ENCODE data around the gene STAMBP.

Gene STAMBP

DNA sequence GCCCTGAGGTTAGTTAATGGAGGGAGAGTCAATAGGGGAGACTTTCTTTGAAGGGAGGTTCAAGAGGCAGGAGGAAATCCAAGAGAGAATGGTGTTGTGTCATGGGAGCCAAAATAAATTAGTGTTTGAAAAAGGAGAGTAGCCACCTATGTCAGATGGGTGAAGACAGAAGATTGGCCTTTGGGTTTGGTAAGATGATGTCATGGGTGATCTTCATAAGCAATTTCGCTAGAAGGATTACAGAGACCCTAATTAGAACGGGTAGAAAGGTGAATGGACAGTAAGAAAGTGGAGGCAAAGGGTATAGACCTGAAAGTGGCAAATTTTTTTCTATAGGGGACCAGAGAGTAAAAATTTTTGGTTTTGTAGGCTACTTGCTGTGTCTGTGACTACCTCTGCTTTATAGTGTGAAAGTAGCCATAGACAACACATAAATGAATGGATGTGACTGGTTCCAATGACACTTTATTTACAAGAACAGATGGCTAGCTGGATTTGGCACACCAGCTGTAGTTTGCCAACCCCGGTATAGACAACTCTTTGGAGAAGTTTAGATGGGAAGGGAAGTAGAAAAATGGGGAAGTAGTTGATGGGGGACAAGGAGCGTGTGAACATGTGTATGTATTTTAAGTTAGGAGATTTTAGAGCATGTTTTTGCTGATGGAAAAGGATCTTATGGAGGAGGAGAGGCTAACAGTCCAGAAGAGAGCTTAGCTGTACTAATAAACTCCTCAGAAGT lies 9.3 kb downstream of the STAMBP start:
- ChIA-PET POLR2A (interaction anchor here (0.8 to 1.9 kb wide), 2 partner anchors 10 to 305 kb away, joined by 3 to 7 read pairs; partner anchors contain the start of gene STAMBP), CTCF (no interaction called here)
- no peak for DNase-seq (ENCODE audit: extremely low spot score)
- TF ChIP-seq SP1 (IDR thresholded peaks at IDR 0.05), result no peak
- TF ChIP-seq ZNF384 (IDR thresholded peaks at IDR 0.05), result no peak
- TF ChIP-seq PKNOX1 (IDR thresholded peaks at IDR 0.05), result no peak
- no peak for TF ChIP-seq FOXM1 (IDR thresholded peaks at IDR 0.05; ENCODE audit: borderline replicate concordance)
- TF ChIP-seq FOXA1 (IDR thresholded peaks at IDR 0.05), result no peak

DNA sequence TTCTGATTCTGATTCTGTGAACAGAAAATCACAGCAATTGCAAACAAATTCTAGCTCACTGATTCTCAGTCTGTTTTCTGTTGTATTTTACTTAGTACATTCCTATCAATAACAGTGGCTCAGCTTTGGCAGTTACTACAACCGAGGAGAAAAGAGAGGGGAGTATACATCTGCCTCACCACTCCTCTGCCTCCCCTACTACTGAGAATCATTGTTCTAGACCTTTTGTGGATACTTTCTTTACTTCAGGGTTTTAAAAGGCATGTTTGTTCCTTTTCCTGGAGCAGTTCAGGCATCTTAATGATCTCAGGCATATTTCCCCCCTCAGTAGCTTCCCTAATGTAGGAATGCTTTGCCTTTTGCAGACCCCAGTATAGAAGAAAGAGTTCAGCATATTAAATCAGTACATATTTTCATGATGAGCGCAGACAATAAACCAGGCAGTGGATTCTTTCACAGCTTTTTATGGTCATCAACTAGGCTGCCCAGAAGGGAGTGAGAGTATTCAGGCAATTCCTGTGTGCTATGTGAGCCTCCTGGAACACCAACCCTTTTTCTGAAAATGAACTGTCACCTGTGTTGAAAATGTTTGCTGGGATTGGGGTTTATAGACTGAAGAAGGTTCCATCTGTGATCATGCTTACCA lies 10.3 kb downstream of the STAMBP start:
- DNase-seq (ENCODE audit: extremely low spot score), result no peak
- ChIA-PET CTCF (no interaction called here), POLR2A (interaction anchor here (0.8 to 1.9 kb wide), 2 partner anchors 11 to 304 kb away, joined by 3 to 7 read pairs; partner anchors contain the start of gene STAMBP)
- no peak for TF ChIP-seq CTBP1 (IDR thresholded peaks at IDR 0.05; ENCODE audit: borderline replicate concordance)
- no peak for TF ChIP-seq L3MBTL2 (conservative IDR thresholded peaks at IDR 0.05)
- TF ChIP-seq HDGF (IDR thresholded peaks at IDR 0.05; ENCODE audit: borderline replicate concordance), result no peak
- no peak for TF ChIP-seq FOXK2 (IDR thresholded peaks at IDR 0.05)

DNA sequence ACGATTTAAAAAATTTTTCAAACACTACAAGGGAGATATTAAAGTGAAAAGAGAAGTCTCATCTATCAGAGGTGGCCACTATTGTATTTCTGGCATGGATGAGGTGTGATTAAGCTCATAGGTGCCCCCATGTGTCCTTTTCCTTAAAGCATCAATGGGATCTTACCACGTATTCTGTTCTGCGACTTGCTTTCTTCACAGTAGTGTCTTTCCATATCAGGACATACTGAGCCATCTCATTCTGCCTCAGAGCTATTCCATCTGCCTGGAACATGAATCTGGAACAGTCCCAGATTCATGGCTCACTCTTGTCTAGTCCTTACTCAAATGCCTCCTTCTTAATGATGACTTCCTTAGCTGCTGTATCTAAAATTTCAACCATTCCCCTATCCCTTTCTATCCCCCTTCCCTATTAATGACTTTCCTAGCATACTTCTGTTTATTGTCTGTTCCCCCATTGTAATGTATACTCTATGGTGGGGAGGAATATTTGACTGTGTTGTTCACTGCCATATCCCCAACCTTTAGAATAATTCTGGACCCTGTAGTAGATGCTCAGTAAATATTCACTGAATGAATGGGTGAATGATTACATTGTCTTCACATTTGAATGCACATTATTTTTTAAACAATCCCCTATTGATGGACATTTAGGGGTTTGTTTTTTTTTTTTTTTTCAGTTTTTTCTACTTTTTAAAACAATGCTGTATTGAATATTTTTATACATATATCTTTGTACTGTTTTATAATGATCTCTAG lies 11.1 kb downstream of the STAMBP start:
- TF ChIP-seq CTBP1 (IDR thresholded peaks at IDR 0.05; ENCODE audit: borderline replicate concordance) (no peak), BHLHE40 (IDR thresholded peaks at IDR 0.05; ENCODE audit: borderline replicate concordance) (no peak), L3MBTL2 (conservative IDR thresholded peaks at IDR 0.05) (no peak), LEF1 (IDR thresholded peaks at IDR 0.05; ENCODE audit: borderline replicate concordance) (no peak), HDGF (IDR thresholded peaks at IDR 0.05; ENCODE audit: borderline replicate concordance) (no peak), ELF4 (IDR thresholded peaks at IDR 0.05) (no peak), FOXK2 (IDR thresholded peaks at IDR 0.05) (no peak), FOXM1 (IDR thresholded peaks at IDR 0.05; ENCODE audit: borderline replicate concordance) (no peak), ARNT (IDR thresholded peaks at IDR 0.05) (no peak), PKNOX1 (IDR thresholded peaks at IDR 0.05) (no peak), ZNF384 (IDR thresholded peaks at IDR 0.05) (no peak), SUZ12 (IDR thresholded peaks at IDR 0.05) (no peak)
- DNase-seq (ENCODE audit: extremely low spot score), result no peak
- POLR2A ChIA-PET, result interaction anchor here (1.9 kb wide), 1 partner anchor 12 kb away, joined by 7 read pairs; the partner anchor contains the start of gene STAMBP
- CTCF ChIA-PET, result no interaction called here

GRCh38 chr2:73841912-73842738 lies 13.4 kb downstream of the STAMBP start:
- no peak for DNase-seq (ENCODE audit: extremely low spot score)
- ChIA-PET CTCF (no interaction called here), POLR2A (interaction anchor here (1.5 kb wide), 1 partner anchor 14 kb away, joined by 4 read pairs; the partner anchor contains the start of gene STAMBP)
- TF ChIP-seq TARDBP (IDR thresholded peaks at IDR 0.05) (no peak), ELF4 (IDR thresholded peaks at IDR 0.05) (no peak), ARNT (IDR thresholded peaks at IDR 0.05) (no peak), ZNF384 (IDR thresholded peaks at IDR 0.05) (no peak), FOXM1 (IDR thresholded peaks at IDR 0.05; ENCODE audit: borderline replicate concordance) (no peak), SP1 (IDR thresholded peaks at IDR 0.05) (no peak), CTBP1 (IDR thresholded peaks at IDR 0.05; ENCODE audit: borderline replicate concordance) (no peak), FOXA1 (IDR thresholded peaks at IDR 0.05) (no peak), BHLHE40 (IDR thresholded peaks at IDR 0.05; ENCODE audit: borderline replicate concordance) (no peak), HDGF (IDR thresholded peaks at IDR 0.05; ENCODE audit: borderline replicate concordance) (no peak), L3MBTL2 (conservative IDR thresholded peaks at IDR 0.05) (no peak), SUZ12 (IDR thresholded peaks at IDR 0.05) (no peak), PKNOX1 (IDR thresholded peaks at IDR 0.05) (no peak), NFRKB (IDR thresholded peaks at IDR 0.05) (no peak), LEF1 (IDR thresholded peaks at IDR 0.05; ENCODE audit: borderline replicate concordance) (no peak)

- no peak for DNase-seq (ENCODE audit: extremely low spot score)
- no peak for TF ChIP-seq BHLHE40 (IDR thresholded peaks at IDR 0.05; ENCODE audit: borderline replicate concordance)
- TF ChIP-seq L3MBTL2 (conservative IDR thresholded peaks at IDR 0.05), result no peak
- no peak for TF ChIP-seq FOXK2 (IDR thresholded peaks at IDR 0.05)
- TF ChIP-seq ELF4 (IDR thresholded peaks at IDR 0.05), result no peak
- no peak for TF ChIP-seq LEF1 (IDR thresholded peaks at IDR 0.05; ENCODE audit: borderline replicate concordance)
- no peak for TF ChIP-seq PKNOX1 (IDR thresholded peaks at IDR 0.05)
- TF ChIP-seq NFRKB (IDR thresholded peaks at IDR 0.05), result no peak
- no peak for TF ChIP-seq CTBP1 (IDR thresholded peaks at IDR 0.05; ENCODE audit: borderline replicate concordance)
- TF ChIP-seq ARNT (IDR thresholded peaks at IDR 0.05), result no peak
- no peak for TF ChIP-seq FOXA1 (IDR thresholded peaks at IDR 0.05)
- no peak for TF ChIP-seq FOXM1 (IDR thresholded peaks at IDR 0.05; ENCODE audit: borderline replicate concordance)
- TF ChIP-seq SP1 (IDR thresholded peaks at IDR 0.05), result no peak
- no peak for TF ChIP-seq SUZ12 (IDR thresholded peaks at IDR 0.05)
- TF ChIP-seq ZNF384 (IDR thresholded peaks at IDR 0.05), result no peak
- TF ChIP-seq HDGF (IDR thresholded peaks at IDR 0.05; ENCODE audit: borderline replicate concordance), result no peak
- no peak for TF ChIP-seq TARDBP (IDR thresholded peaks at IDR 0.05)
- CTCF ChIA-PET, result no interaction called here
- POLR2A ChIA-PET, result interaction anchor here (1.5 kb wide), 1 partner anchor 14 kb away, joined by 4 read pairs; the partner anchor contains the start of gene STAMBP
These were observed 13.9 kb downstream of the STAMBP start for GRCh38 chr2:73842739-73843019.
